ENCODE data around the gene HOATZ. TPM values are rescaled to one million over a fixed set of nuclear protein-coding genes. Genes with fewer than 3 reads are reported as not detected.

Gene HOATZ
- total RNA-seq, 2 experiments from 2014 or later: not detected

DNA sequence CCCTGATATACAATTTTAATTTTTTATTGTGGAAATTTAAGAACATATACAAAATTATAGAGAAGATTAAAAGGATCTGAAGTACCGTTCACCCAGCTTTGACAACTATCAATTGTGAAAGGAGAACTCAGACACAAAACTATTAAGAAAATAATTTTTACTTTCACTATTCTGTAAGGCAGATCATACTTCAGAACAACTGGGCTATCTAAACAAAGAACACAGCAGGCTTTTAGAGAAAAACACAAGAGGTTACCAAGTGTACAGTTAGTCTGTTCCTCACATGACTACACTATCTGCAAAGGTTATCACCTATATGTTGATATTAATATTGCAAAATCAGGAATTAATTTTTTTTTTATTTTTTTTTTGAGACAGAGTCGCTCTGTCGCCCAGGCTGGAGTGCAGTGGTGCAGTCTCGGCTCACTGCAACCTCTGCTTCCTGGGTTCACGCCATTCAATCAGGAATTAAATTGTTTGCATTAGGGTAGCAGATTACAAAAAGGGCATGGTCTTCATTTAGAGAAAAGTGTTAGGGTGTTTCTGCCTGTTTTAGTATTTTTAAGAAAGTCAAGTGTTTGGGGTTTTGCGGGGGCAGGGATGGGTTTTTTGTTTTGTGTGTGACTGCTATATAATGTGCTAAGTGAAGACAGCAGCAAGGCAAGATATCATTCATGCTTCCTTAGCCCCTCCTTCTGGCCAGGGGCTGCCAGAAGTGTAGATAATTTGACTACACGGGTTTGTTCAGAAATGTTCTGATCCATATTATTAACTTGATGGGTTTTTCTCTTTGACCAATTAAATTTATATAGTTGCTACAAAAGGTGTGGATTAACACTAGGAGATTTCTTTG lies 60.0 kb downstream of the HOATZ start:
- POLR2A ChIA-PET: interaction anchor here (0.7 kb wide), 1 partner anchor 23 kb away, joined by 3 read pairs; no protein-coding TSS in a partner anchor
- TF ChIP-seq CTCF (conservative IDR thresholded peaks at IDR 0.05; ENCODE audit: low read length) (peak; percentile 53; the same call in 1 of the 2 replicates), EZH2phosphoT487 (IDR thresholded peaks at IDR 0.05; ENCODE audit: borderline replicate concordance, low read depth, low read length) (no peak)
- no peaks in the 10 kb centered on the region for H3K36me3 ChIP-seq (ENCODE audit: insufficient read depth, low read length)
- peak; percentile 50 for DNase-seq (ENCODE audit: low spot score)
- H2AFZ ChIP-seq (ENCODE audit: low read length): peak overlapping the region; percentile 87; the same call in 1 of the 2 replicates
- no peaks in the 10 kb centered on the region for H3K79me2 ChIP-seq (ENCODE audit: insufficient read depth, low read depth, low read length)
- CTCF ChIA-PET (ENCODE audit: unreplicated experiment): no interaction called here
- H3K4me1 ChIP-seq (ENCODE audit: insufficient read depth, low read length, poor library complexity, severe bottlenecking): peaks cover 12% of the 10 kb centered on the region
- no TSS peak for BruUV-seq (replicated peaks)
- intact Hi-C loops (cut with micrococcal nuclease; ENCODE audit: unreplicated experiment): no loop called here
- H4K20me1 ChIP-seq (ENCODE audit: insufficient read depth, low read length): no peaks in the 10 kb centered on the region
- H3K4me3 ChIP-seq (ENCODE audit: low read depth, low read length, poor library complexity, severe bottlenecking): peak overlapping the region; percentile 24
- no peak overlapping the region for H3K27ac ChIP-seq (ENCODE audit: low read depth, low read length, poor library complexity, severe bottlenecking)
- no peaks in the 10 kb centered on the region for H3K9me3 ChIP-seq (ENCODE audit: low read length)
- H3K9me2 ChIP-seq (ENCODE audit: insufficient read depth, low read length): no peaks in the 10 kb centered on the region
- peak overlapping the region; percentile 53 for H3K4me2 ChIP-seq (ENCODE audit: low read length)

DNA sequence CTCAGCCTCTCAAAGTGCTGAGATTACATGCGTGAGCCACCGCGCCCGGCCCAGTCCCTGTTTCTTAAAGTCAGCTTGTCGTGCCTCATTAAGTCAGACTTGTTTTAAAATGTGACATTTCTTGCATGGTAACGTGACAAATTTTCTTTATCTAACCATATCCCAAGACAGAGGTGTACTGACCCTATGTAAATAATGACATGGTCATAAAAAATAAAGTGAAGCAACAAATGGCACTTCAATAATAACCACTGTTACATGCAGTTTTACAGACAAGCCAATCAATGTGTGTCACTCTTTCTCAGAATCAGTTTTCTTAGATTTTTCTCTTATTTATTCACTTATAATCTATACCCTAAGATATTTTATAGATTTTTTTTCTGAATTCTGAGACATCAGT lies 61.2 kb downstream of the HOATZ start:
- Histone ChIP-seq H3K27ac (ENCODE audit: low read depth, low read length, poor library complexity, severe bottlenecking) (no peak overlapping the region), H4K20me1 (ENCODE audit: insufficient read depth, low read length) (no peaks in the 10 kb centered on the region), H3K4me1 (ENCODE audit: insufficient read depth, low read length, poor library complexity, severe bottlenecking) (peaks cover 15% of the 10 kb centered on the region), H3K9me3 (ENCODE audit: low read length) (no peaks in the 10 kb centered on the region), H3K79me2 (ENCODE audit: insufficient read depth, low read depth, low read length) (no peaks in the 10 kb centered on the region), H3K4me2 (ENCODE audit: low read length) (no peak overlapping the region), H3K36me3 (ENCODE audit: insufficient read depth, low read length) (no peaks in the 10 kb centered on the region), H3K9me2 (ENCODE audit: insufficient read depth, low read length) (no peaks in the 10 kb centered on the region), H2AFZ (ENCODE audit: low read length) (no peak overlapping the region), H3K4me3 (ENCODE audit: low read depth, low read length, poor library complexity, severe bottlenecking) (no peak overlapping the region)
- POLR2A ChIA-PET: no interaction called here
- no TSS peak for BruUV-seq (replicated peaks)
- DNase-seq (ENCODE audit: low spot score): no peak
- TF ChIP-seq EZH2phosphoT487 (IDR thresholded peaks at IDR 0.05; ENCODE audit: borderline replicate concordance, low read depth, low read length): no peak
- no peak for TF ChIP-seq CTCF (conservative IDR thresholded peaks at IDR 0.05; ENCODE audit: low read length)
- CTCF ChIA-PET (ENCODE audit: unreplicated experiment): no interaction called here
- intact Hi-C loops (cut with micrococcal nuclease; ENCODE audit: unreplicated experiment): no loop called here

DNA sequence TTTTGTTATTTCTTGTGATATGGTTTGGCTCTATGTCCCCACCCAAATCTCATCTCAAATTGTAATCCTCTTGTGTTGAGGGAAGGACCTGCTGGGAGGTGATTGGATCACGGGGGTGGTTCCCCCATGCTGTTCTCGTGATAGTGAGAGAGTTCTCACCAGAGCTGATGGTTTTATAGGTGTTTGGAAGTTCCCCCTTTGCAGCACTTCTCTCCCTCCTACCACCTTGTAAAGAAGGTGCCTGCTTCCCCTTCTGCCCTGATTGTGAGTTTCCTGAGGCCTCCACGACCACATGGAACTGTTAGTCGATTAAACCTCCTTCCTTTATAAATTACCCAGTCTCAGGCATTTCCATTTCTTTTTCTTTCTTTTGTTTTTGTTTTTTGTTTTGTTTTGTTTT lies 63.2 kb downstream of the HOATZ start:
- H3K4me1 ChIP-seq (ENCODE audit: insufficient read depth, low read length, poor library complexity, severe bottlenecking): peaks cover 26% of the 10 kb centered on the region
- H4K20me1 ChIP-seq (ENCODE audit: insufficient read depth, low read length): no peaks in the 10 kb centered on the region
- no peak overlapping the region for H3K27ac ChIP-seq (ENCODE audit: low read depth, low read length, poor library complexity, severe bottlenecking)
- intact Hi-C loops (cut with micrococcal nuclease; ENCODE audit: unreplicated experiment): no loop called here
- no peaks in the 10 kb centered on the region for H3K79me2 ChIP-seq (ENCODE audit: insufficient read depth, low read depth, low read length)
- no peak overlapping the region for H3K4me2 ChIP-seq (ENCODE audit: low read length)
- H2AFZ ChIP-seq (ENCODE audit: low read length): no peak overlapping the region
- no peaks in the 10 kb centered on the region for H3K9me2 ChIP-seq (ENCODE audit: insufficient read depth, low read length)
- CTCF ChIA-PET (ENCODE audit: unreplicated experiment): no interaction called here
- POLR2A ChIA-PET: interaction anchor here (0.8 to 1.1 kb wide), 2 partner anchors 195 to 360 kb away, joined by 3 read pairs; partner anchors contain the start of gene DIXDC1
- BruUV-seq (replicated peaks): no TSS peak
- TF ChIP-seq EZH2phosphoT487 (IDR thresholded peaks at IDR 0.05; ENCODE audit: borderline replicate concordance, low read depth, low read length): no peak
- no peak for TF ChIP-seq CTCF (conservative IDR thresholded peaks at IDR 0.05; ENCODE audit: low read length)
- no peaks in the 10 kb centered on the region for H3K9me3 ChIP-seq (ENCODE audit: low read length)
- no peak for DNase-seq (ENCODE audit: low spot score)
- H3K36me3 ChIP-seq (ENCODE audit: insufficient read depth, low read length): no peaks in the 10 kb centered on the region
- no peak overlapping the region for H3K4me3 ChIP-seq (ENCODE audit: low read depth, low read length, poor library complexity, severe bottlenecking)

Measured in OCI-LY7 (cell line).